ENCODE measurements around the gene TP53.
"Not testable (repeated sequence)": the region's sequence is repeated elsewhere in the genome, so short reads cannot be mapped to it uniquely, and the experiment has no call there.

The TP53 gene

GRCh38 chr17:7636163-7636562 is 51.1 kb downstream of the TP53 start:
- no peak overlapping the region for H3K27ac Mint-ChIP-seq
- no peaks in the 10 kb centered on the region for H3K36me3 Mint-ChIP-seq (ENCODE audit: low read depth)
- H3K9me3 Mint-ChIP-seq = no peaks in the 10 kb centered on the region
- H3K4me1 Mint-ChIP-seq (ENCODE audit: low read depth) = no peaks in the 10 kb centered on the region
- no peak for DNase-seq
- H3K27me3 Mint-ChIP-seq = no peaks in the 10 kb centered on the region
- H3K4me3 Mint-ChIP-seq = no peak overlapping the region

- Mint-ChIP-seq H3K4me3 (no peak overlapping the region), H3K4me1 (ENCODE audit: low read depth) (no peaks in the 10 kb centered on the region), H3K36me3 (ENCODE audit: low read depth) (no peaks in the 10 kb centered on the region), H3K9me3 (no peaks in the 10 kb centered on the region), H3K27me3 (no peaks in the 10 kb centered on the region), H3K27ac (no peak overlapping the region)
- no peak for DNase-seq
Observed at GRCh38 chr17:7634384-7634783, 52.9 kb downstream of the TP53 start.

GRCh38 chr17:7633093-7633492 is 54.2 kb downstream of the TP53 start:
- Mint-ChIP-seq H3K27ac (no peak overlapping the region), H3K36me3 (ENCODE audit: low read depth) (no peaks in the 10 kb centered on the region), H3K27me3 (no peaks in the 10 kb centered on the region), H3K4me3 (no peak overlapping the region), H3K4me1 (ENCODE audit: low read depth) (peaks cover 2% of the 10 kb centered on the region), H3K9me3 (no peaks in the 10 kb centered on the region)
- DNase-seq = no peak

GRCh38 chr17:7632492-7632894 is 54.8 kb downstream of the TP53 start:
- no peak overlapping the region for H3K4me3 Mint-ChIP-seq
- no peak overlapping the region for H3K27ac Mint-ChIP-seq
- no peaks in the 10 kb centered on the region for H3K9me3 Mint-ChIP-seq
- H3K36me3 Mint-ChIP-seq (ENCODE audit: low read depth) = peaks cover 1% of the 10 kb centered on the region
- H3K27me3 Mint-ChIP-seq = no peaks in the 10 kb centered on the region
- DNase-seq = no peak
- peaks cover 4% of the 10 kb centered on the region for H3K4me1 Mint-ChIP-seq (ENCODE audit: low read depth)

- H3K36me3 Mint-ChIP-seq (ENCODE audit: low read depth) = peaks cover 3% of the 10 kb centered on the region
- no peak for DNase-seq
- no peak overlapping the region for H3K4me3 Mint-ChIP-seq
- no peak overlapping the region for H3K27ac Mint-ChIP-seq
- H3K27me3 Mint-ChIP-seq = no peaks in the 10 kb centered on the region
- H3K9me3 Mint-ChIP-seq = no peaks in the 10 kb centered on the region
- H3K4me1 Mint-ChIP-seq (ENCODE audit: low read depth) = peaks cover 9% of the 10 kb centered on the region
Observed at GRCh38 chr17:7631398-7632380, 55.6 kb downstream of the TP53 start.

GRCh38 chr17:7629939-7630571 is 57.2 kb downstream of the TP53 start, which contains the start of gene SHBG:
SHBG (plus strand) TSS chr17:7630135; CDS start chr17:7630173, 38 bp downstream.
- H3K36me3 Mint-ChIP-seq (ENCODE audit: low read depth) = peaks cover 3% of the 10 kb centered on the region
- H3K27ac Mint-ChIP-seq = no peak within 1 kb of the TSS

GRCh38 chr17:7627250-7628121 is 59.8 kb downstream of the TP53 start, which contains the start of gene SAT2:
SAT2 (minus strand) TSS chr17:7627821; CDS start chr17:7627635, 186 bp downstream.
- Mint-ChIP-seq H3K4me3 (peak within 1 kb of the TSS; percentile 85), H3K27me3 (no peaks in the 10 kb centered on the region), H3K27ac (peak within 1 kb of the TSS; percentile 83), H3K36me3 (ENCODE audit: low read depth) (peaks cover 3% of the 10 kb centered on the region), H3K9me3 (no peaks in the 10 kb centered on the region), H3K4me1 (ENCODE audit: low read depth) (peaks cover 13% of the 10 kb centered on the region)
- peak; percentile 85 for DNase-seq

More at GRCh38 chr17:7629939-7630571, 57.2 kb downstream of the TP53 start, which contains the start of gene SHBG:
- Mint-ChIP-seq H3K4me1 (ENCODE audit: low read depth) (peaks cover 13% of the 10 kb centered on the region), H3K9me3 (no peaks in the 10 kb centered on the region), H3K27me3 (no peaks in the 10 kb centered on the region), H3K4me3 (no peak within 1 kb of the TSS)
- DNase-seq = no peak

- DNase-seq = no peak
- Mint-ChIP-seq H3K36me3 (ENCODE audit: low read depth) (peaks cover 3% of the 10 kb centered on the region), H3K9me3 (no peaks in the 10 kb centered on the region), H3K27me3 (no peaks in the 10 kb centered on the region), H3K4me3 (peak overlapping the region; percentile 85), H3K27ac (peak overlapping the region; percentile 83), H3K4me1 (ENCODE audit: low read depth) (peaks cover 13% of the 10 kb centered on the region)
Observed at GRCh38 chr17:7626956-7627249, 60.4 kb downstream of the TP53 start.

- H3K27me3 Mint-ChIP-seq = no peaks in the 10 kb centered on the region
- H3K9me3 Mint-ChIP-seq = no peaks in the 10 kb centered on the region
- peak overlapping the region; percentile 85 for H3K4me3 Mint-ChIP-seq
- peaks cover 3% of the 10 kb centered on the region for H3K36me3 Mint-ChIP-seq (ENCODE audit: low read depth)
- DNase-seq = no peak
- peaks cover 13% of the 10 kb centered on the region for H3K4me1 Mint-ChIP-seq (ENCODE audit: low read depth)
- H3K27ac Mint-ChIP-seq = no peak overlapping the region
Observed at GRCh38 chr17:7626307-7626706, 61.0 kb downstream of the TP53 start.

- H3K4me3 Mint-ChIP-seq; H3K36me3 Mint-ChIP-seq (ENCODE audit: low read depth); DNase-seq; H3K27ac Mint-ChIP-seq; H3K27me3 Mint-ChIP-seq; H3K9me3 Mint-ChIP-seq: not testable (repeated sequence)
- H3K4me1 Mint-ChIP-seq (ENCODE audit: low read depth) = peaks cover 13% of the 10 kb centered on the region
Observed at GRCh38 chr17:7625749-7626148, 61.5 kb downstream of the TP53 start.

- Mint-ChIP-seq H3K27ac (no peak overlapping the region), H3K36me3 (ENCODE audit: low read depth) (peaks cover 3% of the 10 kb centered on the region), H3K9me3 (no peaks in the 10 kb centered on the region), H3K4me3 (no peak overlapping the region), H3K4me1 (ENCODE audit: low read depth) (peaks cover 13% of the 10 kb centered on the region), H3K27me3 (no peaks in the 10 kb centered on the region)
- DNase-seq = no peak
Observed at GRCh38 chr17:7623661-7624060, 63.6 kb downstream of the TP53 start.

- Mint-ChIP-seq H3K4me1 (ENCODE audit: low read depth) (no peaks in the 10 kb centered on the region), H3K4me3 (no peak overlapping the region), H3K36me3 (ENCODE audit: low read depth) (no peaks in the 10 kb centered on the region), H3K9me3 (no peaks in the 10 kb centered on the region), H3K27me3 (no peaks in the 10 kb centered on the region), H3K27ac (no peak overlapping the region)
- DNase-seq = no peak
Observed at GRCh38 chr17:7620835-7621234, 66.5 kb downstream of the TP53 start.

- no peak for DNase-seq
- Mint-ChIP-seq H3K27ac (no peak overlapping the region), H3K27me3 (no peaks in the 10 kb centered on the region), H3K36me3 (ENCODE audit: low read depth) (peaks cover 6% of the 10 kb centered on the region), H3K4me1 (ENCODE audit: low read depth) (peaks cover 4% of the 10 kb centered on the region), H3K4me3 (no peak overlapping the region), H3K9me3 (no peaks in the 10 kb centered on the region)
Observed at GRCh38 chr17:7618608-7619007, 68.7 kb downstream of the TP53 start.
